HEK293T (cell line): ENCODE measurements around the gene LIFR.

ENCODE experiments used
- ARNT ChIP-seq: fragments of 450-650 bp; IDR thresholded peaks from 2 replicates; pipeline ENCODE4 v1.6.1; 2017; ENCODE audit warnings: mild to moderate bottlenecking
- BHLHE40 ChIP-seq: fragments of 450-650 bp; IDR thresholded peaks from 2 replicates; pipeline ENCODE4 v1.6.1; 2016; ENCODE audit warnings: mild to moderate bottlenecking, moderate library complexity, borderline replicate concordance
- ELF4 ChIP-seq: fragments of 450-650 bp; IDR thresholded peaks from 2 replicates; pipeline ENCODE4 v1.6.1; 2017; ENCODE audit warnings: antibody characterized with exemption
- FOXK2 ChIP-seq: fragments of 450-650 bp; IDR thresholded peaks from 2 replicates; pipeline ENCODE4 v1.6.1; 2016; ENCODE audit warnings: mild to moderate bottlenecking
- FOXM1 ChIP-seq: fragments of 450-650 bp; IDR thresholded peaks from 2 replicates; pipeline ENCODE4 v1.6.1; 2017; ENCODE audit warnings: mild to moderate bottlenecking, borderline replicate concordance
- HDGF ChIP-seq: fragments of 450-650 bp; IDR thresholded peaks from 2 replicates; pipeline ENCODE4 v1.6.1; 2017; ENCODE audit warnings: antibody characterized with exemption, borderline replicate concordance
- L3MBTL2 ChIP-seq: fragments of 450-650 bp; conservative IDR thresholded peaks from 2 replicates; pipeline ENCODE4 v1.6.1; 2016; ENCODE audit warnings: mild to moderate bottlenecking
- LEF1 ChIP-seq: fragments of 450-650 bp; IDR thresholded peaks from 2 replicates; pipeline ENCODE4 v1.6.1; 2017; ENCODE audit warnings: mild to moderate bottlenecking, borderline replicate concordance
- PKNOX1 ChIP-seq: fragments of 450-650 bp; IDR thresholded peaks from 2 replicates; pipeline ENCODE4 v1.6.1; 2016
- SP1 ChIP-seq: fragments of 450-650 bp; IDR thresholded peaks from 2 replicates; pipeline ENCODE4 v1.6.1; 2017
- SUZ12 ChIP-seq: fragments of 450-650 bp; IDR thresholded peaks from 2 replicates; pipeline ENCODE4 v1.6.1; 2016; ENCODE audit warnings: mild to moderate bottlenecking
- TARDBP ChIP-seq: fragments of 450-650 bp; IDR thresholded peaks from 2 replicates; pipeline ENCODE4 v1.6.1; 2016

- no peak for TF ChIP-seq SP1
- no peak for TF ChIP-seq HDGF
- TF ChIP-seq L3MBTL2: no peak
- TF ChIP-seq PKNOX1: no peak
- TF ChIP-seq ARNT: no peak
- no peak for TF ChIP-seq SUZ12
- no peak for TF ChIP-seq ELF4
- TF ChIP-seq LEF1: no peak
- no peak for TF ChIP-seq FOXK2
- no peak for TF ChIP-seq FOXM1
- TF ChIP-seq BHLHE40: no peak
- TF ChIP-seq TARDBP: no peak
Measured at GRCh38 chr5:38447056-38447455, 109.4 kb downstream of the LIFR start.
